NT2/D1 (cell line): ENCODE results near the gene ACACA.
"Not testable (repeated sequence)": the region's sequence is repeated elsewhere in the genome, so short reads cannot be mapped to it uniquely, and the experiment has no call there.

Experiments
- DNase-seq: peaks from one replicate; pipeline ENCODE4 v3.0.0-alpha.2; 2011; ENCODE audit warnings: low read depth, low spot score
- H3K27me3 ChIP-seq: 2 replicates; pipeline ENCODE4 v1.6.0; 2011; ENCODE audit warnings: mild to moderate bottlenecking; ENCODE audit not compliant: insufficient read length, insufficient read depth
- H3K36me3 ChIP-seq: 2 replicates; pipeline ENCODE4 v1.6.1; 2011; ENCODE audit warnings: mild to moderate bottlenecking, low read length, mixed read lengths; ENCODE audit not compliant: insufficient read depth, insufficient read length
- H3K4me1 ChIP-seq: 2 replicates; pipeline ENCODE4 v1.5.1; 2011; ENCODE audit not compliant: insufficient read depth, insufficient read length
- H3K4me3 ChIP-seq: 2 replicates; pipeline ENCODE4 v1.5.1; 2011; ENCODE audit warnings: low read depth; ENCODE audit not compliant: insufficient read length
- H3K9ac ChIP-seq: 2 replicates; pipeline ENCODE4 v1.6.0; 2011; ENCODE audit warnings: low read depth; ENCODE audit not compliant: insufficient read length
- H3K9me3 ChIP-seq: 2 replicates; pipeline ENCODE4 v1.5.1; 2011; ENCODE audit warnings: mild to moderate bottlenecking, low read length; ENCODE audit not compliant: insufficient read depth
- SUZ12 ChIP-seq: IDR thresholded peaks from 2 replicates; pipeline ENCODE4 v1.6.1; 2011; ENCODE audit not compliant: insufficient read length, insufficient read depth; ENCODE audit errors: extremely low read depth
- YY1 ChIP-seq: IDR thresholded peaks from 2 replicates; pipeline ENCODE4 v1.6.1; 2011; ENCODE audit not compliant: insufficient read length, insufficient read depth
- ZNF274 ChIP-seq: IDR thresholded peaks from 2 replicates; pipeline ENCODE4 v1.6.1; 2011; ENCODE audit warnings: mild to moderate bottlenecking, low read depth, low read length

The ACACA gene

DNA sequence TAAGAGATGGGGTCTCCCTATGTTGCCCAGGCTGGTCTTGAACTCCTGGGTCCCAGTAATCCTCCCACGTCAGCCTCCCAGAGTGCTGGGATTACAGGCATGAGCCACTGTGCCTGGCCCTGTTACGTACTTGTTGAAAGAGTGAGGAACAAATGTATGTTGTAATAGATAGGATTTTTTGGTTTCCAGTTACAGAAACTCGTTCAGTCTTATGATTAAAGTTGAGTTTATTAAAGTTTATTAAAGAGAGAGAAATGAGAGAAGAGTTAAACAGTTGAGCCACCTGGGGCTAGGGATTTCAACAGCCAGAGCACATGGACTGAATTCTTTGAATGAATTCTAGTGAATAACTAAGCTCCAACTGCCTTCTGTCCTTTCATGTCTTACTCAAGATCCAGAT lies 3.7 kb upstream of the ACACA start:
- DNase-seq, result no peak
- H3K9ac ChIP-seq, result no peak overlapping the region
- peaks cover 27% of the 10 kb centered on the region for H3K36me3 ChIP-seq

DNA sequence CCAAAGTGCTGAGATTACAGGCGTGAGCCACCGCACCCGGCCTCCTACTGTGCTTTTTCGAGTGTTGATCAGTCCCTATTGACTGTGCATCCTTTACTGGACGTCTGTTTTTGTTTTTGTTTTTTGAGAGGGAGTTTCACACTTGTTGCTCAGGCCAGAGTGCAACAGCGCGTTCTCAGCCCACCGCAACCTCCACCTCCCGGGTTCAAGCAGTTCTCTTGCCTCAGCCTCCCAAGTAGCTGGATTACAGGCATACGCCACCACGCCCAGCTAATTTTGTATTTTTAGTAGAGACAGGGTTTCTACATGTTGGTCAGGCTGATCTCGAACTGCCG lies 1.5 kb upstream of the ACACA start:
- H3K4me1 ChIP-seq, DNase-seq, H3K27me3 ChIP-seq, H3K4me3 ChIP-seq, H3K9me3 ChIP-seq, H3K9ac ChIP-seq: not testable (repeated sequence)
- H3K36me3 ChIP-seq, result peaks cover 17% of the 10 kb centered on the region

More for the DNA sequence above, 3.7 kb upstream of the ACACA start:
- H3K27me3 ChIP-seq, result no peaks in the 10 kb centered on the region
- H3K4me3 ChIP-seq, result no peak overlapping the region
- H3K4me1 ChIP-seq, result no peaks in the 10 kb centered on the region
- TF ChIP-seq ZNF274 (no peak), YY1 (no peak), SUZ12 (no peak)
- H3K9me3 ChIP-seq, result no peaks in the 10 kb centered on the region

DNA sequence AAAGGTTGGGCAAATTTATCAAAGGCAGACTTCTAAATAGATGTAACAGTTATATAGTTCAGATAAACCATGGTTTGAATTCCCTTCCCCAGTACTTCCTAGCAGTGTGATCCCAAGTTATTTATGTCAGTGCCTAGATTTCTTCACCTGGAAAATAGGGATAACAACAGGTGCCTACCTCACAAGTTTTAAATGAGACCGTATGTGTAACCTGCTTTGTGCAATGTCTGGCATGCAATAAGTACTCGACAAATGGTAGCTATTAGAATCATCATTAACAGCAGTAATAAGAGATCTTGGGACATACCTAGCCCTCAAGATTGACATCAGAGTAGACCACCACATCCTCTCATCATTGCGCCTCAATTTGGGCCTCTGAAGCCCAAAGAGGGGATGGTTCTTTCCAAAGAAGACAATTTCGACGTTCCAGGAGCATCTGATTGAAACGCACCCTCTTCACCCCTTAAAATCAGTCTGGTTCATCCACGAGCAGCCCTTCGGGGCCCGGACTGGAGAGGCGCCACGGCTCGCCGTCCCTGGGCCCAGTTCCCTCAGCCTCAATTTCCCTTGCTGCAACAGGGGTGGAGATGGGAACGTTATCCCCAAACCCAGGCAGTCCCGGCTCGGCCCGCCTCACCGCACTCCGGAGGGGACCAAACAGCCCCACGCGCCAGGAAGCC lies 541 bp downstream of the ACACA start:
- Histone ChIP-seq H3K9me3 (no peaks in the 10 kb centered on the region), H3K9ac (peak overlapping the region; percentile 96), H3K27me3 (no peaks in the 10 kb centered on the region), H3K4me3 (peak overlapping the region; percentile 86), H3K36me3 (peaks cover 13% of the 10 kb centered on the region), H3K4me1 (no peaks in the 10 kb centered on the region)
- TF ChIP-seq ZNF274 (no peak), SUZ12 (no peak), YY1 (no peak)
- no peak for DNase-seq

DNA sequence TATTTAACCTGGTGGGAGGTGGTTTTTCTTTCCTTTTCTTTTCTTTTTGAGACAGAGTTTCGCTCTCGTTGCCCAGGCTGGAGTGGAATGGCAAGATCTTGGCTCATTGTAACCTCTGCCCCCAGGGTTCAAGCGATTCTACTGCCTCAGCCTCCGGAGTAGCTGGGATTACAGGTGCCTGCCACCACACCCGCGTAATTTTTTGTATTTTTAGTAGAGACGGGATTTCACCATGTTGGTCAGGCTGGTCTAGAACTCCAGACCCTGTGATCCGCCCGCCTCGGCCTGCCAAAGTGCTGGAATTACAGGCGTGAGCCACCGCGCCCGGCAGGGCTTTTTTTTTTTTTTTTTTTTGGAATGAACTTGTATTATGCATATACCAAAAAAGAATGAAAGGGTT lies 1.1 kb downstream of the ACACA start:
- DNase-seq, H3K9me3 ChIP-seq, H3K27me3 ChIP-seq, H3K36me3 ChIP-seq, H3K4me1 ChIP-seq: not testable (repeated sequence)
- H3K4me3 ChIP-seq, result peak overlapping the region; percentile 86
- peak overlapping the region; percentile 28 for H3K9ac ChIP-seq

DNA sequence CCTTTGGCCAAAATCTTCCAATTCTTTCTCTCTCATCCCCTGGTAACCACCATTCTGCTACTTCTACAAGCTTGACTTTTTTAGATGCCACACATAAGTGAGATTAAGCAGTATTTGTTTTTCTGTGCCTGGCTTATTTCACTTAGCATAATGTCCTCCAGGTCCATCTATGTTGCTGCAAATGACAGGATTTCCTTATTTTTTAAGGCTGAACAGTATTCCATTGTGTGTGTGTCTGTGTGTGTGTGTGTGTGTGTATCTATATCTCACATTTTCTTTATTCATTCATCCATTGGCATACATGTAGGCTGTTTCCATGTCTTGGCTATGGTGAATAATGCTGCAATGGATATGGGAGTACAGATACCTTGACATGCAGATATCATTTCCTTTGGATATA lies 6.1 kb downstream of the ACACA start:
- H3K4me3 ChIP-seq, result no peak overlapping the region
- H3K9ac ChIP-seq, result no peak overlapping the region
- TF ChIP-seq SUZ12 (no peak), ZNF274 (no peak), YY1 (no peak)
- H3K4me1 ChIP-seq, result no peaks in the 10 kb centered on the region
- no peaks in the 10 kb centered on the region for H3K27me3 ChIP-seq
- no peaks in the 10 kb centered on the region for H3K9me3 ChIP-seq
- DNase-seq, result no peak
- H3K36me3 ChIP-seq, result peaks cover 3% of the 10 kb centered on the region

DNA sequence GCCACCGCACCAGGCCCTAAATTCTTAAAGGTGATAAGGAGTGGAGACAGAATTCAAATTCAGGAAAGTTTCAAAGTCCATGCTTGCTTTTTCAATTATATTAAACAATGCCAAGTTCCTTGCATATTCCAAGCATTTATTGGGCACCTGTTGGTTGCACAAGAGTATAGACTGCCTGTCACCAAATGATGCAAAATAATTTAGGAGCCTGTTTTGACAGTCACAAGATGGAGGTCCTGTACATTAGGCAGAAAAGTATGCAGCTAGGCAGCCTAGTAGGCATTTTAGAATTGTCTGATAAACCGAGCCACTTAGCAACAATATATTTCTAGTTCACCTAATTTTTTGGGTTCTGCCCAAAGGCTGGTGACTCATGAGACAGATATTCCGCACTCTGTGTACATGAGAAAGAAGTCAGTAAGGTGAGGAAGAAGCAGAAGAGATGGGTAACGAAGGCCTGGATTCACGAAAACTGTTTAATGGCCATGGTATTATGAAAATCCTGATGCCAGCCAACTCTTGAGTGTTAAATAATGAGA lies 7.3 kb downstream of the ACACA start:
- Histone ChIP-seq H3K36me3 (no peaks in the 10 kb centered on the region), H3K27me3 (no peaks in the 10 kb centered on the region), H3K4me1 (no peaks in the 10 kb centered on the region), H3K9me3 (no peaks in the 10 kb centered on the region), H3K4me3 (no peak overlapping the region), H3K9ac (no peak overlapping the region)
- TF ChIP-seq ZNF274, result no peak
- no peak for TF ChIP-seq YY1
- no peak for TF ChIP-seq SUZ12
- DNase-seq, result no peak

DNA sequence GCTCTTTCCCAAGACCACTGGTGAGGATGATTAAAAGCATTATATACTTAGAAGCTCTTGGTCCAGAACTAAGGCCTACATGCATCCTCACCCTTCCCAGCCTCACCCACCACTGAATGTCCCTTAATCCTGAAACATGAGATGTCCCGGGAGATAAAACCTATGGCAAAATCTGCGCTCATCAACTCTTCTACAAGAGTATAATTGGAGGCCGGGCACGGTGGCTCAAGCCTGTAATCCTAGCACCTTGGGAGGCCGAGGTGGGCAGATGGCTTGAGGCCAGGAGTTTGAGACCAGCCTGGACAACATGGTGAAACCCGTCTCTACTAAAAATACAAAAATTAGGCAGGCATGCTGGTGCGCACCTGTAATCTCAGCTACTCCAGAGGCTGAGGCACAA lies 13.3 kb downstream of the ACACA start:
- Histone ChIP-seq H3K9ac (no peak overlapping the region), H3K36me3 (no peaks in the 10 kb centered on the region), H3K27me3 (no peaks in the 10 kb centered on the region), H3K4me1 (no peaks in the 10 kb centered on the region), H3K9me3 (no peaks in the 10 kb centered on the region), H3K4me3 (no peak overlapping the region)
- TF ChIP-seq YY1 (no peak), ZNF274 (no peak), SUZ12 (no peak)
- no peak for DNase-seq
